Measurements from ENCODE around the gene MED13L.
"Not testable (repeated sequence)": the region's sequence is repeated elsewhere in the genome, so short reads cannot be mapped to it uniquely, and the experiment has no call there.

Gene MED13L

GRCh38 chr12:116248930-116249329, 28.6 kb downstream of the MED13L start:
- no peak for DNase-seq

- no peak for DNase-seq
These were observed 29.1 kb downstream of the MED13L start for GRCh38 chr12:116248433-116248832.

GRCh38 chr12:116247377-116247776, 30.1 kb downstream of the MED13L start:
- no peak for DNase-seq

- DNase-seq: no peak
These were observed 30.9 kb downstream of the MED13L start for GRCh38 chr12:116246490-116247179.

GRCh38 chr12:116245189-116245588, 32.3 kb downstream of the MED13L start:
- DNase-seq: no peak

- DNase-seq: no peak
These were observed 32.9 kb downstream of the MED13L start for GRCh38 chr12:116244474-116245090.

GRCh38 chr12:116244001-116244400, 33.5 kb downstream of the MED13L start:
- DNase-seq: no peak

GRCh38 chr12:116242740-116243139, 34.8 kb downstream of the MED13L start:
- no peak for DNase-seq

- no peak for DNase-seq
These were observed 36.2 kb downstream of the MED13L start for GRCh38 chr12:116241157-116241759.

GRCh38 chr12:116238570-116239119, 38.8 kb downstream of the MED13L start:
- DNase-seq: not testable (repeated sequence)

GRCh38 chr12:116238149-116238548, 39.3 kb downstream of the MED13L start:
- no peak for DNase-seq

GRCh38 chr12:116236976-116237375, 40.5 kb downstream of the MED13L start:
- no peak for DNase-seq

GRCh38 chr12:116236148-116236731, 41.3 kb downstream of the MED13L start:
- DNase-seq: no peak

- DNase-seq: not testable (repeated sequence)
These were observed 43.3 kb downstream of the MED13L start for GRCh38 chr12:116234148-116234547.

GRCh38 chr12:116233669-116234068, 43.8 kb downstream of the MED13L start:
- no peak for DNase-seq

- DNase-seq: no peak
These were observed 49.7 kb downstream of the MED13L start for GRCh38 chr12:116227811-116228210.

GRCh38 chr12:116226026-116226425, 51.5 kb downstream of the MED13L start:
- DNase-seq: no peak

GRCh38 chr12:116222358-116222757, 55.1 kb downstream of the MED13L start:
- DNase-seq: no peak

GRCh38 chr12:116220756-116221155, 56.7 kb downstream of the MED13L start:
- DNase-seq: no peak

- no peak for DNase-seq
These were observed 60.3 kb downstream of the MED13L start for GRCh38 chr12:116217045-116217735.

- no peak for DNase-seq
These were observed 61.3 kb downstream of the MED13L start for GRCh38 chr12:116216022-116216756.

GRCh38 chr12:116215023-116215422, 62.5 kb downstream of the MED13L start:
- no peak for DNase-seq

Measured in right kidney (tissue), 1 donor.